Skeletal muscle tissue (tissue), 4 donors: ENCODE data around the gene MYPN. TPM values are rescaled to one million over a fixed set of nuclear protein-coding genes. Genes with fewer than 3 reads are reported as not detected.

ENCODE experiments used
- H3K27ac ChIP-seq: one replicate; pipeline ENCODE4 v1.7.0; 2013; ENCODE audit warnings: mild to moderate bottlenecking, low read depth, low read length, inconsistent platforms
- H3K27me3 ChIP-seq, 3 donors: one replicate each; pipeline ENCODE4 v1.7.0; 2013; ENCODE audit warnings: low read length in 3 of 3; ENCODE audit not compliant: control insufficient read depth in 3 of 3, insufficient read depth in 3 of 3
- H3K36me3 ChIP-seq, 3 donors: one replicate each; pipeline ENCODE4 v1.7.0; 2013; ENCODE audit warnings: low read length in 3 of 3; ENCODE audit not compliant: control insufficient read depth in 3 of 3, insufficient read depth in 3 of 3
- H3K4me1 ChIP-seq, 3 donors: one replicate each; pipeline ENCODE4 v1.7.0; 2013; ENCODE audit warnings: low read length in 3 of 3, mild to moderate bottlenecking in 3 of 3; ENCODE audit not compliant: control insufficient read depth in 3 of 3, insufficient read depth in 3 of 3
- H3K4me3 ChIP-seq, 3 donors: one replicate each; pipeline ENCODE4 v1.7.0; 2013; ENCODE audit warnings: low read length in 3 of 3
- H3K9ac ChIP-seq, 3 donors: one replicate each; pipeline ENCODE4 v1.7.0; 2013; ENCODE audit warnings: low read length in 3 of 3, mild to moderate bottlenecking in 3 of 3, moderate library complexity in 2 of 3, low read depth in 1 of 3
- H3K9me3 ChIP-seq, 3 donors: one replicate each; pipeline ENCODE4 v1.7.0; 2013; ENCODE audit warnings: low read length in 3 of 3; ENCODE audit not compliant: control insufficient read depth in 3 of 3
- total RNA-seq: library from RNA; depleted of rRNA; stranded (reverse); fragments of >200 nt; gene quantifications from one replicate; pipeline ENCODE4 v1.2.3, GENCODE V29; 2014
- donor health status: Osteomylitis.

MYPN gene
- total RNA-seq, 1 donor from 2014 or later, result 57.4 TPM

DNA sequence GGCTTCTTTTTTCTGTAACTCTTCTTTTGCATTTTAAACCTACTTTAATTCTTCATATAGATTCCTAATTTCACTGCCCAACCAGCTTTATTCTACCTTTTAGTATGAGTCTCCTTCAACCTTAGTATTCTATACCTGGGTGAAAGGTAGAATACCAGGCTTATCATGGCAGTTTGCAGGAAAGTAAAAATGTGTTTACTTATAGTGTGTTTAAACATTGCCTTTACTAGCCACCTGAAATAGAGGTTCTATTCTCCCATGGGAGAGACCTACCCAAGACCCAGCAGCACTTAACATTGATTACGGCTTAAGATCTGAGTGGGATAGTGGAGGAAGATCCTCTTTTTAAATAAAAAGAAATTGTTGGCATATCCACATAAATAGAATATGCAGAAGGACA is 1.6 kb upstream of the MYPN start:
- no peaks in the 10 kb centered on the region for H3K9me3 ChIP-seq
- H3K27me3 ChIP-seq, result no peaks in the 10 kb centered on the region
- peaks cover 0 to 5% (median under 1%) of the 10 kb centered on the region in 3 donors for H3K4me1 ChIP-seq
- peak overlapping the region; percentile 59 to 87 (median 83) for H3K9ac ChIP-seq
- H3K36me3 ChIP-seq, result peaks cover 0 to 2% (median 0%) of the 10 kb centered on the region in 3 donors
- peak overlapping the region; percentile 24 to 90 (median 67) for H3K4me3 ChIP-seq
- peak overlapping the region; percentile 97 for H3K27ac ChIP-seq

GRCh38 chr10:68108051-68108450 is 1.2 kb upstream of the MYPN start:
- H3K36me3 ChIP-seq, result peaks cover 0 to 2% (median 0%) of the 10 kb centered on the region in 3 donors
- peak overlapping the region; percentile 59 to 87 (median 83) for H3K9ac ChIP-seq
- H3K27me3 ChIP-seq, result no peaks in the 10 kb centered on the region
- peak overlapping the region; percentile 24 to 90 (median 67) for H3K4me3 ChIP-seq
- H3K9me3 ChIP-seq, result no peaks in the 10 kb centered on the region
- H3K4me1 ChIP-seq, result peaks cover 0 to 5% (median 5%) of the 10 kb centered on the region in 3 donors
- H3K27ac ChIP-seq, result peak overlapping the region; percentile 97

GRCh38 chr10:68108653-68109052 is 635 bp upstream of the MYPN start:
- peak overlapping the region; percentile 24 to 90 (median 67) for H3K4me3 ChIP-seq
- peaks cover 0 to 2% (median 0%) of the 10 kb centered on the region in 3 donors for H3K36me3 ChIP-seq
- no peaks in the 10 kb centered on the region for H3K9me3 ChIP-seq
- peak overlapping the region; percentile 97 for H3K27ac ChIP-seq
- peaks cover 0 to 6% (median 3%) of the 10 kb centered on the region in 3 donors for H3K4me1 ChIP-seq
- peak overlapping the region; percentile 63 to 87 (median 83) for H3K9ac ChIP-seq
- no peaks in the 10 kb centered on the region for H3K27me3 ChIP-seq

GRCh38 chr10:68110027-68110426 is 739 bp downstream of the MYPN start:
- Histone ChIP-seq H3K27ac (peak overlapping the region; percentile 97), H3K4me1 (peaks cover 4 to 9% (median 6%) of the 10 kb centered on the region in 3 donors), H3K36me3 (peaks cover 0 to 2% (median 0%) of the 10 kb centered on the region in 3 donors), H3K9me3 (no peaks in the 10 kb centered on the region), H3K27me3 (no peaks in the 10 kb centered on the region), H3K4me3 (peak overlapping the region; percentile 67 to 90 (median 68)), H3K9ac (peak overlapping the region; percentile 83 to 94 (median 87))

- H3K4me1 ChIP-seq, result peaks cover 6 to 18% (median 8%) of the 10 kb centered on the region in 3 donors
- H3K36me3 ChIP-seq, result peaks cover 0 to 6% (median 5%) of the 10 kb centered on the region in 3 donors
- peak overlapping the region; percentile 67 to 90 (median 68) for H3K4me3 ChIP-seq
- H3K27me3 ChIP-seq, result no peaks in the 10 kb centered on the region
- H3K27ac ChIP-seq, result peak overlapping the region; percentile 97
- H3K9ac ChIP-seq, result peak overlapping the region; percentile 83 to 94 (median 87)
- H3K9me3 ChIP-seq, result no peaks in the 10 kb centered on the region
Measured at GRCh38 chr10:68111584-68111983, 2.3 kb downstream of the MYPN start.

GRCh38 chr10:68112837-68113236 is 3.5 kb downstream of the MYPN start:
- peak overlapping the region; percentile 0 to 94 (median 83) for H3K9ac ChIP-seq
- no peaks in the 10 kb centered on the region for H3K27me3 ChIP-seq
- H3K4me1 ChIP-seq, result peaks cover 6 to 18% (median 8%) of the 10 kb centered on the region in 3 donors
- H3K9me3 ChIP-seq, result no peaks in the 10 kb centered on the region
- peak overlapping the region; percentile 97 for H3K27ac ChIP-seq
- H3K36me3 ChIP-seq, result peaks cover 0 to 6% (median 5%) of the 10 kb centered on the region in 3 donors
- H3K4me3 ChIP-seq, result peak overlapping the region; percentile 67 to 90 (median 68)

DNA sequence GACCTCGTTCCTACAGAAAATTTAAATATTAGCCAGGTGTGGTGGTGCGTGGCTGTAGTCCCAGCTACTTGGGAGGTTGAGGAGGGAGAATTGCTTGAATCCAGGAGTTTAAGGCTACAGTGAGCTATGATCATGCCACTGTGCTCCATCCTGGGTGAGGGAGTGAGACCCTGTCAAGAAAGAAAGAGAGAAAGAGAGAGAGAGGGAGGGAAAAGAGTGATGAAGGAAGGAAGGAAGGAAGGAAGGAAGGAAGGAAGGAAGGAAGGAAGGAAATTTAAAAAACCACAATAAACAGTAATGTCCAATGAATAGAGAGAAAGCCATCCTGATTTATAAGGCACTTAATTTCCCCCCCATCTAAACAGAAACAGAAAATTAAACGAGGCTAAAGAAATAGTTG is 9.4 kb downstream of the MYPN start:
- Histone ChIP-seq H3K4me1 (peaks cover 27 to 40% (median 31%) of the 10 kb centered on the region in 3 donors), H3K36me3 (peaks cover 0 to 8% (median 6%) of the 10 kb centered on the region in 3 donors), H3K27ac (peak overlapping the region; percentile 26)

DNA sequence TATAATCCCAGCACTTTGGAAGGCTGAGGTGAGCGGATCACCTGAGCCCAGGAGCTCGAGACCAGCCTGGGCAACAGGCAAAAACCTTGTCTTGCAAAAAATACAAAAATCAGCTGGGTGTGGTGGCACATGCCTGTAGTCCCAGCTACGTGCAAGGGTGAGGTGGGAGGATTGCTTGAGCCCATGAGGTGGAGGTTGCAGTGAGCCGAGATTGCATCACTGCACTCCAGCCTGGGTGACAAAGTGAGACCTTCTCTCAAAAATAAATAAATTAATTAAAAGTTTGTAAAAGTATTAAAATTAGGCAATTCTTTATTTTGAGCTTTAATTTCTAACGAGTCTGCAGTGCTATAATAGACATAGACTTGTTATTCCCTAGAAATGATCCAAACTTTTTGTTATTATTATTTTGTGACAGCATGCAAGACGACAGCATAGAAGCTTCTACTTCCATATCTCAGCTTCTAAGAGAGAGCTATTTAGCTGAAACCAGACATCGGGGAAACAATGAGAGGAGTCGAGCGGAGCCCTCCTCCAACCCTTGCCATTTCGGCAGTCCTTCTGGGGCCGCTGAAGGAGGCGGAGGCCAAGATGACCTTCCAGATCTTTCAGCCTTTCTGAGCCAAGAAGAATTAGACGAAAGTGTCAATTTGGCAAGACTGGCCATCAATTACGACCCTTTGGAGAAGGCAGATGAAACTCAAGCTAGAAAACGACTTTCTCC is 11.9 kb downstream of the MYPN start:
- Histone ChIP-seq H3K4me1 (peaks cover 37 to 44% (median 41%) of the 10 kb centered on the region in 3 donors), H3K36me3 (peaks cover 2 to 8% (median 4%) of the 10 kb centered on the region in 3 donors), H3K9ac (peak overlapping the region in 1 of 3 donors; percentile 55), H3K9me3 (no peaks in the 10 kb centered on the region), H3K4me3 (peak overlapping the region in 2 of 3 donors; percentile 30 to 52), H3K27me3 (no peaks in the 10 kb centered on the region), H3K27ac (peak overlapping the region; percentile 42)

More for the DNA sequence above, 9.4 kb downstream of the MYPN start:
- Histone ChIP-seq H3K4me3 (peak overlapping the region in 1 of 3 donors; percentile 1), H3K9me3 (no peaks in the 10 kb centered on the region), H3K9ac (no peak overlapping the region), H3K27me3 (no peaks in the 10 kb centered on the region)

DNA sequence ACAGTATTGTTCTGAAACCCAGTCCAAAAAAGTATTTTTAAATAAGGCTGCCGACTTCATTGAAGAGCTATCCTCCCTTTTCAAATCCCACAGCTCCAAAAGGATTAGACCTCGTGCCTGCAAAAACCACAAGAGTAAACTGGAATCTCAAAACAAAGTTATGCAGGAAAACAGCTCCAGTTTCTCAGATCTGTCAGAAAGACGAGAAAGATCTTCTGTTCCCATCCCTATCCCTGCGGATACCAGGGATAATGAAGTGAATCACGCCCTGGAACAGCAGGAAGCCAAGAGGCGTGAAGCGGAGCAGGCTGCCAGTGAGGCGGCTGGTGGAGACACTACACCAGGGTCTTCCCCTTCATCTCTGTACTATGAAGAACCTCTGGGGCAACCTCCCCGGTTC is 12.6 kb downstream of the MYPN start:
- Histone ChIP-seq H3K9ac (peak overlapping the region in 2 of 3 donors; percentile 43 to 55), H3K4me1 (peaks cover 37 to 50% (median 41%) of the 10 kb centered on the region in 3 donors), H3K36me3 (peaks cover 2 to 12% (median 8%) of the 10 kb centered on the region in 3 donors), H3K27ac (peak overlapping the region; percentile 42), H3K9me3 (no peaks in the 10 kb centered on the region), H3K27me3 (no peaks in the 10 kb centered on the region), H3K4me3 (peak overlapping the region; percentile 23 to 52 (median 30))

GRCh38 chr10:68124718-68125117 is 15.4 kb downstream of the MYPN start:
- Histone ChIP-seq H3K27me3 (no peaks in the 10 kb centered on the region), H3K9ac (no peak overlapping the region), H3K4me1 (peaks cover 37 to 41% (median 41%) of the 10 kb centered on the region in 3 donors), H3K27ac (no peak overlapping the region), H3K9me3 (no peaks in the 10 kb centered on the region), H3K36me3 (peaks cover 2 to 12% (median 8%) of the 10 kb centered on the region in 3 donors), H3K4me3 (peak overlapping the region in 2 of 3 donors; percentile 4 to 27)
